GM23338 (cell line): Measurements from ENCODE around the gene MTMR8. TPM values are rescaled to one million over a fixed set of nuclear protein-coding genes. Genes with fewer than 3 reads are reported as not detected.
"Not testable (repeated sequence)": the region's sequence is repeated elsewhere in the genome, so short reads cannot be mapped to it uniquely, and the experiment has no call there.

ENCODE experiments used
- ATAC-seq: fragments of 200-7000 bp; cut with Tn5 transposase; 3 replicates; pipeline ENCODE4 v1.9.1; 2020
- DNase-seq: peaks from one replicate; pipeline ENCODE4 v3.0.0-alpha.2; 2015; ENCODE audit warnings: low spot score
- H2AFZ ChIP-seq: fragments of 200-600 bp; sonication (generic); 2 replicates; pipeline ENCODE4 v1.8.0; 2016; ENCODE audit warnings: antibody characterized with exemption, mild to moderate bottlenecking, moderate library complexity
- H3F3A ChIP-seq: fragments of 200-600 bp; sonication (generic); replicated peaks from 2 replicates; pipeline ENCODE4 v1.8.0; 2017; ENCODE audit warnings: antibody characterized with exemption, mixed run types, low read depth
- H3K27ac ChIP-seq: fragments of 200-600 bp; sonication (generic); 2 replicates; pipeline ENCODE4 v1.6.1; 2016; ENCODE audit warnings: low read depth
- H3K27me3 ChIP-seq: fragments of 200-600 bp; sonication (generic); 2 replicates; pipeline ENCODE4 v1.8.0; 2016; ENCODE audit warnings: mild to moderate bottlenecking, mixed run types, moderate library complexity; ENCODE audit not compliant: insufficient read depth
- H3K36me3 ChIP-seq: fragments of 200-600 bp; sonication (generic); 2 replicates; pipeline ENCODE4 v1.8.0; 2016; ENCODE audit warnings: mild to moderate bottlenecking; ENCODE audit not compliant: insufficient read depth
- H3K4me1 ChIP-seq: fragments of 200-600 bp; sonication (generic); 2 replicates; pipeline ENCODE4 v1.8.0; 2016; ENCODE audit warnings: mild to moderate bottlenecking, moderate library complexity; ENCODE audit not compliant: insufficient read depth
- H3K4me2 ChIP-seq: fragments of 200-600 bp; sonication (generic); 2 replicates; pipeline ENCODE4 v1.7.1; 2017; ENCODE audit warnings: mixed run types
- H3K4me3 ChIP-seq: fragments of 200-600 bp; sonication (generic); 2 replicates; pipeline ENCODE4 v1.6.1; 2016; ENCODE audit warnings: mixed run types
- H3K79me2 ChIP-seq: fragments of 200-600 bp; sonication (generic); replicated peaks from 2 replicates; pipeline ENCODE4 v1.8.0; 2017; ENCODE audit warnings: mild to moderate bottlenecking; ENCODE audit not compliant: insufficient read depth
- H3K9me2 ChIP-seq: fragments of 200-600 bp; sonication (generic); 2 replicates; pipeline ENCODE4 v1.8.0; 2017; ENCODE audit not compliant: insufficient read depth
- H4K20me1 ChIP-seq: fragments of 200-600 bp; sonication (generic); replicated peaks from 2 replicates; pipeline ENCODE4 v1.8.0; 2017; ENCODE audit warnings: mild to moderate bottlenecking; ENCODE audit not compliant: insufficient read depth
- H3K27ac Mint-ChIP-seq: 2 replicates; pipeline ENCODE4 v1.8.0; 2020; ENCODE audit warnings: inconsistent platforms, mild to moderate bottlenecking, moderate library complexity, mixed read lengths
- H3K27me3 Mint-ChIP-seq: 3 replicates; pipeline ENCODE4 v1.8.0; 2022; ENCODE audit warnings: low read depth, mild to moderate bottlenecking, moderate library complexity, mixed read lengths, inconsistent platforms; ENCODE audit not compliant: insufficient read depth, poor library complexity
- H3K36me3 Mint-ChIP-seq: 3 replicates; pipeline ENCODE4 v1.8.0; 2021; ENCODE audit warnings: low read depth, mild to moderate bottlenecking, inconsistent platforms, moderate library complexity, mixed read lengths
- H3K4me1 Mint-ChIP-seq: 3 replicates; pipeline ENCODE4 v1.8.0; 2020; ENCODE audit warnings: mild to moderate bottlenecking, inconsistent platforms, mixed read lengths
- H3K4me3 Mint-ChIP-seq: 3 replicates; pipeline ENCODE4 v1.8.0; 2021; ENCODE audit warnings: moderate library complexity, mild to moderate bottlenecking, inconsistent platforms, mixed read lengths
- H3K9me3 Mint-ChIP-seq: 3 replicates; pipeline ENCODE4 v1.8.0; 2020; ENCODE audit warnings: moderate library complexity, mild to moderate bottlenecking, inconsistent platforms, mixed read lengths
- CREB1 ChIP-seq: fragments of 250-450 bp; sonication (Bioruptor Pico); IDR thresholded peaks from 2 replicates; pipeline ENCODE4 v1.5.0; 2020; ENCODE audit warnings: low read depth, mild to moderate bottlenecking, moderate library complexity
- EZH2 ChIP-seq: fragments of 200-600 bp; sonication (generic); IDR thresholded peaks from one replicate; pipeline ENCODE4 v1.8.0; 2017; ENCODE audit warnings: antibody characterized with exemption, mild to moderate bottlenecking, low read depth; ENCODE audit not compliant: unreplicated experiment
- EZH2phosphoT487 ChIP-seq: fragments of 200-600 bp; sonication (generic); IDR thresholded peaks from one replicate; pipeline ENCODE4 v1.8.1; 2018; ENCODE audit warnings: antibody characterized with exemption; ENCODE audit not compliant: unreplicated experiment
- JUNB ChIP-seq: IDR thresholded peaks from one replicate; pipeline ENCODE4 v1.6.1; 2016; ENCODE audit warnings: antibody characterized with exemption; ENCODE audit not compliant: unreplicated experiment
- POLR2AphosphoS5 ChIP-seq: IDR thresholded peaks from 2 replicates; pipeline ENCODE4 v1.6.1; 2016; ENCODE audit warnings: antibody characterized with exemption, low read depth
- STAT1 ChIP-seq: IDR thresholded peaks from one replicate; pipeline ENCODE4 v1.6.1; 2016; ENCODE audit warnings: antibody characterized with exemption; ENCODE audit not compliant: unreplicated experiment
- ZNF114 ChIP-seq: fragments of 250-450 bp; sonication (Bioruptor Pico); IDR thresholded peaks from 2 replicates; pipeline ENCODE4 v1.5.0; 2020; ENCODE audit warnings: mild to moderate bottlenecking, moderate library complexity
- ZNF331 ChIP-seq: fragments of 250-450 bp; sonication (Bioruptor Pico); IDR thresholded peaks from 2 replicates; pipeline ENCODE4 v1.5.0; 2020; ENCODE audit warnings: low read depth, mild to moderate bottlenecking, moderate library complexity
- polyA plus RNA-seq: library from polyadenylated mRNA; unstranded; fragments of >200 nt; fragmentation: Nextera tagmentation; extraction: Ambion mirVana; gene quantifications from 2 replicates; pipeline ENCODE4 v1.2.1, GENCODE V29; 2016
- total RNA-seq: library from RNA; depleted of rRNA; stranded (reverse); fragments of >200 nt; shearing (Covaris generic); gene quantifications from 2 replicates; pipeline ENCODE4 v1.2.3, GENCODE V29; 2014
- TF ChIP-seq, protein P1 (sequence below): fragments of 250-450 bp; sonication (Bioruptor Pico); IDR thresholded peaks from 2 replicates; pipeline ENCODE4 v1.5.0; 2020; ENCODE audit warnings: mild to moderate bottlenecking, moderate library complexity
- TF ChIP-seq, protein P2 (sequence below), 2 experiments: fragments of 200-600 bp in 1 of 2; sonication (generic) in 1 of 2; conservative IDR thresholded peaks; 2 replicates each; pipeline versions ENCODE4 v1.5.1 to v1.6.1; 2016 to 2017; ENCODE audit warnings: antibody characterized with exemption in 2 of 2, low read depth in 2 of 2, mild to moderate bottlenecking in 2 of 2, moderate library complexity in 1 of 2
- TF ChIP-seq, protein P3 (sequence below): IDR thresholded peaks from 2 replicates; pipeline ENCODE4 v1.6.1; 2016; ENCODE audit warnings: antibody characterized with exemption

The MTMR8 gene
- total and polyA plus RNA-seq, 2 experiments from 2014 or later: 5.6 to 8.8 TPM

DNA sequence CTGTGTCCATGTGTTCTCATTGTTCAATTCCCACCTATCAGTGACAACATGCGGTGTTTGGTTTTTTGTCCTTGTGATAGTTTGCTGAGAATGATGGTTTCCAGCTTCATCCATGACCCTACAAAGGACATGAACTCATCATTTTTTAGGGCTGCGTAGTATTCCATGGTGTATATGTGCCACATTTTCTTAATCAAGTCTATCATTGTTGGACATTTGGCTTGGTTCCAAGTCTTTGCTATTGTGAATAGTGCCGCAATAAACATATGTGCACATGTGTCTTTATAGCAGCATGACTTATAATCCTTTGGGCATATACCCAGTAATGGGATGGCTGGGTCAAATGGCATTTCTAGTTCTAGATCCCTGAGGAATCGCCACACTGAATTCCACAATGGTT is 14.5 kb downstream of the MTMR8 start:
- H3K9me3 Mint-ChIP-seq: peaks cover 54% of the 10 kb centered on the region
- H2AFZ ChIP-seq, H3K4me1 Mint-ChIP-seq, H3K79me2 ChIP-seq, DNase-seq, H3K27me3 Mint-ChIP-seq, H3F3A ChIP-seq, H3K27ac ChIP-seq, H3K4me3 ChIP-seq, H3K4me2 ChIP-seq, H3K9me2 ChIP-seq, H4K20me1 ChIP-seq, H3K4me1 ChIP-seq, H3K27me3 ChIP-seq, H3K36me3 ChIP-seq, ATAC-seq, H3K27ac Mint-ChIP-seq, H3K4me3 Mint-ChIP-seq: not testable (repeated sequence)
- peaks cover 66% of the 10 kb centered on the region for H3K36me3 Mint-ChIP-seq

DNA sequence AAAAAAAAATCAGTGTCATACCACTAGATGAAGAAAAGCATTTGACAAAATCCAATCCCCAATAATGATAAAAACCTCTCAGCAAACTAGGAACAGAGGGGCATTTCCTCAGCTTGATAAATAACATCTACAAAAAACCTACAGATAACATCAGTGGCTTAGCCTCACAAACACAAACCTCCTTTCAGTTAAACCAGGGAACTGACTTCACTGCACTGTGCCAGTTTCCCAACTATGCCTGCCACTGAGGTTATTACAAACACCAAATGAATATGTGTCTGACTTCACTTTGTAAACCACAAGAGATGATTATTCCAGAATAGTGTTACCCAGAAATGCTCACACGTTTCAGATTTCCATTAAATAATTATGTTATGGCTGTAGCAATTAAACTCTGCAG is 15.3 kb downstream of the MTMR8 start:
- H3K4me3 Mint-ChIP-seq: no peak overlapping the region
- Histone ChIP-seq H3K27me3 (no peaks in the 10 kb centered on the region), H3K27ac (no peak overlapping the region), H3K79me2 (no peaks in the 10 kb centered on the region), H3K4me2 (no peak overlapping the region), H3K4me3 (no peak overlapping the region), H4K20me1 (no peaks in the 10 kb centered on the region), H3K4me1 (no peaks in the 10 kb centered on the region), H3K36me3 (no peaks in the 10 kb centered on the region), H2AFZ (no peak overlapping the region), H3F3A (no peaks in the 10 kb centered on the region), H3K9me2 (no peaks in the 10 kb centered on the region)
- DNase-seq: no peak
- TF ChIP-seq STAT1: no peak
- TF ChIP-seq, protein P1, sequence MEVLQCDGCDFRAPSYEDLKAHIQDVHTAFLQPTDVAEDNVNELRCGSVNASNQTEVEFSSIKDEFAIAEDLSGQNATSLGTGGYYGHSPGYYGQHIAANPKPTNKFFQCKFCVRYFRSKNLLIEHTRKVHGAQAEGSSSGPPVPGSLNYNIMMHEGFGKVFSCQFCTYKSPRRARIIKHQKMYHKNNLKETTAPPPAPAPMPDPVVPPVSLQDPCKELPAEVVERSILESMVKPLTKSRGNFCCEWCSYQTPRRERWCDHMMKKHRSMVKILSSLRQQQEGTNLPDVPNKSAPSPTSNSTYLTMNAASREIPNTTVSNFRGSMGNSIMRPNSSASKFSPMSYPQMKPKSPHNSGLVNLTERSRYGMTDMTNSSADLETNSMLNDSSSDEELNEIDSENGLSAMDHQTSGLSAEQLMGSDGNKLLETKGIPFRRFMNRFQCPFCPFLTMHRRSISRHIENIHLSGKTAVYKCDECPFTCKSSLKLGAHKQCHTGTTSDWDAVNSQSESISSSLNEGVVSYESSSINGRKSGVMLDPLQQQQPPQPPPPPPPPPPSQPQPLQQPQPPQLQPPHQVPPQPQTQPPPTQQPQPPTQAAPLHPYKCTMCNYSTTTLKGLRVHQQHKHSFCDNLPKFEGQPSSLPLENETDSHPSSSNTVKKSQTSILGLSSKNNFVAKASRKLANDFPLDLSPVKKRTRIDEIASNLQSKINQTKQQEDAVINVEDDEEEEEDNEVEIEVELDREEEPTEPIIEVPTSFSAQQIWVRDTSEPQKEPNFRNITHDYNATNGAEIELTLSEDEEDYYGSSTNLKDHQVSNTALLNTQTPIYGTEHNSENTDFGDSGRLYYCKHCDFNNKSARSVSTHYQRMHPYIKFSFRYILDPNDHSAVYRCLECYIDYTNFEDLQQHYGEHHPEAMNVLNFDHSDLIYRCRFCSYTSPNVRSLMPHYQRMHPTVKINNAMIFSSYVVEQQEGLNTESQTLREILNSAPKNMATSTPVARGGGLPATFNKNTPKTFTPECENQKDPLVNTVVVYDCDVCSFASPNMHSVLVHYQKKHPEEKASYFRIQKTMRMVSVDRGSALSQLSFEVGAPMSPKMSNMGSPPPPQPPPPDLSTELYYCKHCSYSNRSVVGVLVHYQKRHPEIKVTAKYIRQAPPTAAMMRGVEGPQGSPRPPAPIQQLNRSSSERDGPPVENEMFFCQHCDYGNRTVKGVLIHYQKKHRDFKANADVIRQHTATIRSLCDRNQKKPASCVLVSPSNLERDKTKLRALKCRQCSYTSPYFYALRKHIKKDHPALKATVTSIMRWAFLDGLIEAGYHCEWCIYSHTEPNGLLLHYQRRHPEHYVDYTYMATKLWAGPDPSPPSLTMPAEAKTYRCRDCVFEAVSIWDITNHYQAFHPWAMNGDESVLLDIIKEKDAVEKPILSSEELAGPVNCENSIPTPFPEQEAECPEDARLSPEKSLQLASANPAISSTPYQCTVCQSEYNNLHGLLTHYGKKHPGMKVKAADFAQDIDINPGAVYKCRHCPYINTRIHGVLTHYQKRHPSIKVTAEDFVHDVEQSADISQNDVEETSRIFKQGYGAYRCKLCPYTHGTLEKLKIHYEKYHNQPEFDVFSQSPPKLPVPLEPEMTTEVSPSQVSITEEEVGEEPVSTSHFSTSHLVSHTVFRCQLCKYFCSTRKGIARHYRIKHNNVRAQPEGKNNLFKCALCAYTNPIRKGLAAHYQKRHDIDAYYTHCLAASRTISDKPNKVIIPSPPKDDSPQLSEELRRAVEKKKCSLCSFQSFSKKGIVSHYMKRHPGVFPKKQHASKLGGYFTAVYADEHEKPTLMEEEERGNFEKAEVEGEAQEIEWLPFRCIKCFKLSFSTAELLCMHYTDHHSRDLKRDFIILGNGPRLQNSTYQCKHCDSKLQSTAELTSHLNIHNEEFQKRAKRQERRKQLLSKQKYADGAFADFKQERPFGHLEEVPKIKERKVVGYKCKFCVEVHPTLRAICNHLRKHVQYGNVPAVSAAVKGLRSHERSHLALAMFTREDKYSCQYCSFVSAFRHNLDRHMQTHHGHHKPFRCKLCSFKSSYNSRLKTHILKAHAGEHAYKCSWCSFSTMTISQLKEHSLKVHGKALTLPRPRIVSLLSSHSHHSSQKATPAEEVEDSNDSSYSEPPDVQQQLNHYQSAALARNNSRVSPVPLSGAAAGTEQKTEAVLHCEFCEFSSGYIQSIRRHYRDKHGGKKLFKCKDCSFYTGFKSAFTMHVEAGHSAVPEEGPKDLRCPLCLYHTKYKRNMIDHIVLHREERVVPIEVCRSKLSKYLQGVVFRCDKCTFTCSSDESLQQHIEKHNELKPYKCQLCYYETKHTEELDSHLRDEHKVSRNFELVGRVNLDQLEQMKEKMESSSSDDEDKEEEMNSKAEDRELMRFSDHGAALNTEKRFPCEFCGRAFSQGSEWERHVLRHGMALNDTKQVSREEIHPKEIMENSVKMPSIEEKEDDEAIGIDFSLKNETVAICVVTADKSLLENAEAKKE (CRISPR knock-in tag): no peak
- TF ChIP-seq EZH2phosphoT487: no peak
- no peak for TF ChIP-seq ZNF331 (CRISPR knock-in tag)
- TF ChIP-seq ZNF114: no peak
- TF ChIP-seq EZH2: no peak
- TF ChIP-seq POLR2AphosphoS5: no peak
- TF ChIP-seq JUNB: no peak
- TF ChIP-seq, protein P2, sequence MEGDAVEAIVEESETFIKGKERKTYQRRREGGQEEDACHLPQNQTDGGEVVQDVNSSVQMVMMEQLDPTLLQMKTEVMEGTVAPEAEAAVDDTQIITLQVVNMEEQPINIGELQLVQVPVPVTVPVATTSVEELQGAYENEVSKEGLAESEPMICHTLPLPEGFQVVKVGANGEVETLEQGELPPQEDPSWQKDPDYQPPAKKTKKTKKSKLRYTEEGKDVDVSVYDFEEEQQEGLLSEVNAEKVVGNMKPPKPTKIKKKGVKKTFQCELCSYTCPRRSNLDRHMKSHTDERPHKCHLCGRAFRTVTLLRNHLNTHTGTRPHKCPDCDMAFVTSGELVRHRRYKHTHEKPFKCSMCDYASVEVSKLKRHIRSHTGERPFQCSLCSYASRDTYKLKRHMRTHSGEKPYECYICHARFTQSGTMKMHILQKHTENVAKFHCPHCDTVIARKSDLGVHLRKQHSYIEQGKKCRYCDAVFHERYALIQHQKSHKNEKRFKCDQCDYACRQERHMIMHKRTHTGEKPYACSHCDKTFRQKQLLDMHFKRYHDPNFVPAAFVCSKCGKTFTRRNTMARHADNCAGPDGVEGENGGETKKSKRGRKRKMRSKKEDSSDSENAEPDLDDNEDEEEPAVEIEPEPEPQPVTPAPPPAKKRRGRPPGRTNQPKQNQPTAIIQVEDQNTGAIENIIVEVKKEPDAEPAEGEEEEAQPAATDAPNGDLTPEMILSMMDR (conservative IDR thresholded peaks at IDR 0.05; ENCODE audit: low read depth in 2 of 2): no peak
- no peak for TF ChIP-seq CREB1 (CRISPR knock-in tag)
- TF ChIP-seq, protein P3, sequence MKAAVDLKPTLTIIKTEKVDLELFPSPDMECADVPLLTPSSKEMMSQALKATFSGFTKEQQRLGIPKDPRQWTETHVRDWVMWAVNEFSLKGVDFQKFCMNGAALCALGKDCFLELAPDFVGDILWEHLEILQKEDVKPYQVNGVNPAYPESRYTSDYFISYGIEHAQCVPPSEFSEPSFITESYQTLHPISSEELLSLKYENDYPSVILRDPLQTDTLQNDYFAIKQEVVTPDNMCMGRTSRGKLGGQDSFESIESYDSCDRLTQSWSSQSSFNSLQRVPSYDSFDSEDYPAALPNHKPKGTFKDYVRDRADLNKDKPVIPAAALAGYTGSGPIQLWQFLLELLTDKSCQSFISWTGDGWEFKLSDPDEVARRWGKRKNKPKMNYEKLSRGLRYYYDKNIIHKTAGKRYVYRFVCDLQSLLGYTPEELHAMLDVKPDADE: no peak
- peaks cover 58% of the 10 kb centered on the region for H3K36me3 Mint-ChIP-seq
- ATAC-seq: no peak
- H3K27ac Mint-ChIP-seq: no peak overlapping the region
- H3K9me3 Mint-ChIP-seq: peaks cover 47% of the 10 kb centered on the region
- H3K4me1 Mint-ChIP-seq: no peaks in the 10 kb centered on the region
- no peaks in the 10 kb centered on the region for H3K27me3 Mint-ChIP-seq
